Activated CD4-positive, alpha-beta T cell treated with anti-CD3 and anti-CD28 coated beads for 36 hours (primary cell): Measurements from ENCODE around the gene CEP85. TPM values are rescaled to one million over a fixed set of nuclear protein-coding genes. Genes with fewer than 3 reads are reported as not detected.
"Not testable (repeated sequence)": the region's sequence is repeated elsewhere in the genome, so short reads cannot be mapped to it uniquely, and the experiment has no call there.

Experiments used
- ATAC-seq: fragments of 200-7000 bp; cut with Tn5 transposase; one replicate; pipeline ENCODE4 v1.10.0; 2021; ENCODE audit warnings: mild to moderate bottlenecking, moderate library complexity
- CTCF ChIA-PET: fragments of 350-600 bp; sonication (Branson Sonifier 250); formaldehyde crosslinking; loops from one replicate; lab custom pipeline; 2021; ENCODE audit warnings: antibody characterized with exemption; lab: Charles Lee
- POLR2A ChIA-PET: fragments of 350-600 bp; sonication (Branson Sonifier 250); formaldehyde crosslinking; loops from one replicate; lab custom pipeline; 2021; ENCODE audit warnings: antibody characterized with exemption, inconsistent platforms; lab: Charles Lee
- DNase-seq: peaks from one replicate; pipeline ENCODE4 v3.0.0-alpha.2; 2020
- H3K27ac Mint-ChIP-seq: one replicate; pipeline ENCODE4 v1.8.0; 2021; ENCODE audit warnings: mixed read lengths
- H3K27me3 Mint-ChIP-seq: one replicate; pipeline ENCODE4 v1.8.0; 2021; ENCODE audit warnings: mixed read lengths
- H3K36me3 Mint-ChIP-seq: one replicate; pipeline ENCODE4 v1.8.0; 2021; ENCODE audit warnings: low read depth, mixed read lengths
- H3K4me1 Mint-ChIP-seq: one replicate; pipeline ENCODE4 v1.8.0; 2021; ENCODE audit warnings: mixed read lengths
- H3K4me3 Mint-ChIP-seq: one replicate; pipeline ENCODE4 v1.8.0; 2021; ENCODE audit warnings: mild to moderate bottlenecking, moderate library complexity, mixed read lengths
- H3K9me3 Mint-ChIP-seq: one replicate; pipeline ENCODE4 v1.8.0; 2021; ENCODE audit warnings: low read depth, mixed read lengths
- intact Hi-C, 2 experiments: fragments of 100-400 bp; cut with DNase I in 1 of 2; cut with micrococcal nuclease in 1 of 2; formaldehyde crosslinking; loops; one replicate each; pipeline versions ENCODE4 v1.14.2 to v1.15.1; 2022 to 2024; cut with DNase I, micrococcal nuclease
- total RNA-seq, 2 experiments: library from RNA; stranded (reverse); gene quantifications; one replicate each; pipeline ENCODE4 v1.2.3, GENCODE V29; 2021

Gene CEP85
- total RNA-seq, 2 experiments from 2014 or later: 31.1 to 31.9 TPM

DNA sequence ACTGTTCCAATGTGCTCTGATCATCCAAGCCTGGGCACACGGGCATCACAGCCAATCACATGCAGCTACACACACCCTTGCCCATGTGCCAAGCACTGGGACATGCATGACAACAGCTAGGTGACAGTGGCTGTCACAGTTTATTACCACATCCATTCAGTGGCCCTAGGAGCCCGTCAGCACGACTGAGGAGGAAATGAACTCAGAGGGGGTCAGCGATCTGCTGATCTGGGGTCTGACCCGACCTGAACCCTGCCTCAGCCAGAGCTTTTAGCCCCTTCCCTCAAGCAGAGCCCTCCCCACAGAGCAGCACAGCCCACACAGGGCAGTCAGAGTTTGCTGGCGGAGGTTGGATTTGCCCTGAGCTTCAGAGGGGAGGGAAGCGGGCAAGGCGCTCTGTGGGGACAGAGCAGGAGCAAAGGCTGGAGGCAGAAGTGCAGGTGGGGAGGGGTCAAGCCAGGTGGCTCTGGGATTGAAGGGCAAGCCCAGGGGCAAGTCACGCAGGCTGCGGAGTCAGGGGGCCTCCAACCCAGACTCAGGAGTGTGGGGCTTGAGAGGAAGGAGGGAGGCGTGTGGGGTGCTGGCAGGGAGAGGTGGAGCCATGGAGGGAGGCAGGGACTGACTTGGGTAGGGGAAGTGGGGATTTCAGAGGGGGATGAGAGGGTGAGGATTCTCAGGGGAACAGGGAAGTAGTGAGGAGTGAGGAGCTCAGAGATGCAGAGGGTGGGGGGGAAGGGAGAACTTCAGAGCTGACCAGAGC is 56.3 kb downstream of the CEP85 start:
- ATAC-seq (no peak), DNase-seq (peak; percentile 43)
- Mint-ChIP-seq H3K4me3 (no peak overlapping the region), H3K27ac (peak overlapping the region; percentile 96), H3K36me3 (peaks cover 7% of the 10 kb centered on the region), H3K27me3 (no peaks in the 10 kb centered on the region), H3K4me1 (peaks cover 71% of the 10 kb centered on the region), H3K9me3 (no peaks in the 10 kb centered on the region)
- POLR2A ChIA-PET: no interaction called here
- intact Hi-C loops: no loop called here
- CTCF ChIA-PET: interaction anchor here (0.9 to 17.6 kb wide), 5 partner anchors 9 to 29 kb away, joined by 3 to 399 read pairs (median 19); partner anchors contain the start of genes CD52 and UBXN11

DNA sequence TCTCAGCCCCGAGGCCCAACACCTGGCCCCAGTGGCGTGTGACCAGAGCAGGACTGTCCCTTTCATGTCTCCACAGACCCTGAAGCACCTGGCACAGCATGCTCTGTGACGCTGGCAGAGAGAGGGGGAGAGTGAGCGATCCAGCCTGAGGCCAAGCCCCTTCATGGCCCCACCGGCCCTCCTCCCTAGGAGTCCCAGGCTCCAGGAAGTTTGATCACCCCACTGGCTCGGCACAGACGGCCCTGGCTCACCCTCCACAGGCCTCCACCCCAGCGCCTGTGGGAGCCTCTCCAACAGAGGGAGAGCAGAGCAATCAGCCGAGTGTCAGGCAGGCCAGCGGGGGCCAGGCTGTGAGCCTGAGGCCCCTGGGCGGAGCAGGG is 56.9 kb downstream of the CEP85 start:
- ChIA-PET POLR2A (no interaction called here), CTCF (interaction anchor here (3.0 to 17.6 kb wide), 2 partner anchors 10 to 28 kb away, joined by 19 to 399 read pairs; partner anchors contain the start of gene CD52)
- intact Hi-C loops: no loop called here
- Mint-ChIP-seq H3K4me1 (peaks cover 66% of the 10 kb centered on the region), H3K27me3 (no peaks in the 10 kb centered on the region), H3K9me3 (no peaks in the 10 kb centered on the region), H3K36me3 (peaks cover 7% of the 10 kb centered on the region), H3K4me3 (no peak overlapping the region), H3K27ac (peak overlapping the region; percentile 96)
- no peak for DNase-seq
- no peak for ATAC-seq

DNA sequence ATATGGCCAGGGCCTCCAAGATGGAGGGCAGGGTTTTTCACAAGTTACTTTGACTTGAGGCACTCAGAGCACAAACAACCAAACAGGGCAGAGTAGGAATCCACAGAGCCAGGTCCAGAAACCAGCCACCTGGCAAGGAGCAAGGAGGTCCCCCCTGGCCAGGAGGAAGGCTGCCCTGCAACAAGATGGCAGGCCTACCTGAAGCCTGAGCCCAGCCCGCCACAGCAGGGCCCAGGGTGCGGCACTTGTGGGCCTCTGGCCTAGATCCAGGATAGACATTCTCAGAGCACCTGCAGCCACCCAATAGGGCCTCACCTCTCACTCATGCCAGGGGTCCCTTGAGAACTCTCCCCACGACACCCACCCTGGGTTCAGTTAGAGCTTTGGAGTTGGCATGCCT is 57.4 kb downstream of the CEP85 start:
- Mint-ChIP-seq H3K9me3 (no peaks in the 10 kb centered on the region), H3K4me3 (no peak overlapping the region), H3K27ac (peak overlapping the region; percentile 29), H3K4me1 (peaks cover 60% of the 10 kb centered on the region), H3K27me3 (no peaks in the 10 kb centered on the region), H3K36me3 (peaks cover 7% of the 10 kb centered on the region)
- DNase-seq (no peak), ATAC-seq (no peak)
- ChIA-PET POLR2A (no interaction called here), CTCF (interaction anchor here (0.9 kb wide), 1 partner anchor 126 kb away, joined by 3 read pairs; no protein-coding TSS in a partner anchor)
- intact Hi-C loops: no loop called here

DNA sequence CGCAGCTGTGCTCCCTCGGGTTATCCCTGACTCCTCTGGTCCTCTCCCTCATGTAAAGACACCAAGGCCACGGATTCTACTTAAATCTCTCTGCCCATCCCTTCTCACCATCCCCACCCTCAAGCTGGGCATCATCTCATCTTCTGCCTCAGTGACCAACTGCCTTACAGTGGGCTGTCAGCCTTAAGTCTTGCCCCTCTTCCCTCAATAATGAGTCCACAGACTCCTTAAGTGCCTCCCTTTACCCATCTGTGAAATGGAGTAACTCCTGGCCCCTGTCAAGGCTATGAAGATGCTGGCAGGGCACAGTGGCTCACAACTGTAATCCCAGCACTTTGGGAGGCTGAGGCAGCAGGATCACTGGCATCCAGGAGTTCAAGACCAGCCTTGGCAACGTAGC is 57.9 kb downstream of the CEP85 start:
- ATAC-seq: no peak

DNA sequence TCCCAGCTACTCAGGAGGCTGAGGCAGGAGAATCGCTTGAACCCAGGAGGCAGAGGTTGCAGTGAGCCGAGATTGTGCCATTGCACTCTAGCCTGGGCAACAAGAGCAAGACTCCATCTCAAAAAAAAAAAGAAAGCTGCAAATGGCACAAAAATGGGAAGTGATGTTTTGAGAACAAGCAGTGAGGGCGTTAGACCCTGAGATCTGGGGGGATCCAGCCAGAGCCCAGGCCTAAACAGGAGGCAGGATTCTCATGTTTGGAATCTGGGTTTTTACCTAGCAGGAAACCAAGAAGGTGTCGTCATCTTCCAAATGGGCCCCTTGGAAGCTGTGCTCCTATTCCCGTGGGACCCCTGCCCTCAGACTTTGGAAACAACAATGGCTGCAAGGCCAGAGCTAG is 58.7 kb downstream of the CEP85 start:
- CTCF ChIA-PET, POLR2A ChIA-PET, H3K4me3 Mint-ChIP-seq, H3K9me3 Mint-ChIP-seq, intact Hi-C loops, H3K27me3 Mint-ChIP-seq, DNase-seq, H3K36me3 Mint-ChIP-seq, H3K27ac Mint-ChIP-seq, ATAC-seq: not testable (repeated sequence)
- H3K4me1 Mint-ChIP-seq: peaks cover 47% of the 10 kb centered on the region

More for the DNA sequence above, 57.9 kb downstream of the CEP85 start:
- DNase-seq: no peak
- H3K27ac Mint-ChIP-seq: peak overlapping the region; percentile 29
- H3K4me3 Mint-ChIP-seq: no peak overlapping the region
- ChIA-PET CTCF (interaction anchor here (0.9 kb wide), 1 partner anchor 125 kb away, joined by 3 read pairs; no protein-coding TSS in a partner anchor), POLR2A (no interaction called here)
- H3K9me3 Mint-ChIP-seq: no peaks in the 10 kb centered on the region
- peaks cover 55% of the 10 kb centered on the region for H3K4me1 Mint-ChIP-seq
- no peaks in the 10 kb centered on the region for H3K27me3 Mint-ChIP-seq
- peaks cover 7% of the 10 kb centered on the region for H3K36me3 Mint-ChIP-seq
- intact Hi-C loops: no loop called here

DNA sequence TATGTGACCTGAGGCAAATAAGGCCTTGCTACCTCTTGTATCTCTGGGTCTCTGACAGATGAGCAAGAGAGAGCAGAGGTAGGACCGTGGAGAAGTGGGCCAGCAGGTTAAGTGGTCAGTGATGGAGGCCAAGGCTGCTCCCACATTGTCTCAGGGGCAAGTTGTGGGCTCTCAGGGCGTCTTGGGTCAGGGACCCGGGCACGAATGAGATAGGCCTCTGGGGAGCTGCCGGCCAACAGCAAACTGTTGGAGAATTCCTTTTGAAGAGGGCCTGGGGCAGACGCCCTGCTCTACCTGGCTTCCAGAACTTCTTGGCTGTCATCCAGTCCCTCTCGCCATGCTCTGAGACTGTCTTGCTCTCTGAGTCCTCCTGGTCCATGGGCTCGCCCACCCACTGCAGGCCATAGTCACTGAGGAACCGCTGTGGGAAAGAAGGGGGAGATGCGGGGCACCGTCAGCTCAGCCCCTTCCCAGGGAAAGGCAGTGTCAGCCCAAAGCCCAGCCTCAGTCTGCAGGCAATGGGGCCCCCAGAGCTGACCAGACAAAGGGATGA is 60.0 kb downstream of the CEP85 start:
- H3K9me3 Mint-ChIP-seq: no peaks in the 10 kb centered on the region
- intact Hi-C loops: no loop called here
- no peaks in the 10 kb centered on the region for H3K27me3 Mint-ChIP-seq
- CTCF ChIA-PET: no interaction called here
- POLR2A ChIA-PET: no interaction called here
- no peak for ATAC-seq
- no peak overlapping the region for H3K4me3 Mint-ChIP-seq
- no peak for DNase-seq
- no peak overlapping the region for H3K27ac Mint-ChIP-seq
- peaks cover 7% of the 10 kb centered on the region for H3K36me3 Mint-ChIP-seq
- peaks cover 34% of the 10 kb centered on the region for H3K4me1 Mint-ChIP-seq

DNA sequence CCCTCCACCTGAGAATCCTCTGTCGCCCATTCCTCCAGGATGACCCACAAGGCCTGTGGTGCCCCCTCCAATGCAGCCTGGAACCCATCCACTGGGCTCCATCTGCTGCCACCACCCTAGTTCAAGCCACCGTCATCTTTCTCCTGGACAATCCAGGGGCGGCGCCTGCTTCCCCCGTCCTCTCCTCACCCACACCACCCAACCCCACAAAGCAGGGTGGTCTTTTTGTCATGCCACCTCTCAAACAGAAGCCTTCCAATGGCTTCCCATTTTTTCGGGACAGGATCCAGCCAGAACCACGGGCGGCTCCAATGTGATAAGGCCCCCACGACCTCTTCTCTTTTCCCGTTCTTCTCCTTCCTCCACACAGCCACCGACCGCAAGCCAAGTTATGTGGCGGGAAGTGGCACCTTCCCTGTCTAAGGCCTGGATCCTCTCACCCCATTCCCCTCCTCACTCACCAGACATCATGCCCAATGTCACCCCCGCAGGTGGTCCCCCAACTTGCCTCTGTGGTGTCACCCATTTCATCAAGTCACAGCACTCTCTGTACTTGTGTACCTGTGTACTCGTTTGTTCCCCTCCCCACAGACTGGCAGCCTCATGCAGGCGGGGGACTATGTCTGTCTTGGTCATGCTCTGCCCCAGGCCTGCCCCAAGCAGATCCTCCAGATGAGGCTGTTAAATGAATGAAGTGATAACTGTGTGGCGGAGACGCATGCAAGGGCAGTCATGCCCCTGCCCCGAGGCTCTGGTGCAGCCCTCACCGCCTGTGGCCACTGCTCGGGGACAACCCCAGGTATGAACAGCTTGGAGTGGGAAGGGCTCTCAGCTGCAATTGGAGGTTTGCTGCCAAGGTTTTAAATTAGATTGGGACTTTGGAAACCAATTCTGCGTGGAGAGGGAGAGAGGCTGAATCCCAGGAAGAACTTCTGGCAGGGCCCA is 61.5 kb downstream of the CEP85 start:
- H3K36me3 Mint-ChIP-seq: peaks cover 3% of the 10 kb centered on the region
- no peak overlapping the region for H3K4me3 Mint-ChIP-seq
- intact Hi-C loops: no loop called here
- POLR2A ChIA-PET: interaction anchor here (0.5 kb wide), 1 partner anchor 462 kb away, joined by 3 read pairs; no protein-coding TSS in a partner anchor
- DNase-seq: no peak
- H3K27me3 Mint-ChIP-seq: no peaks in the 10 kb centered on the region
- no peak for ATAC-seq
- no peak overlapping the region for H3K27ac Mint-ChIP-seq
- peaks cover 20% of the 10 kb centered on the region for H3K4me1 Mint-ChIP-seq
- H3K9me3 Mint-ChIP-seq: no peaks in the 10 kb centered on the region
- CTCF ChIA-PET: no interaction called here

DNA sequence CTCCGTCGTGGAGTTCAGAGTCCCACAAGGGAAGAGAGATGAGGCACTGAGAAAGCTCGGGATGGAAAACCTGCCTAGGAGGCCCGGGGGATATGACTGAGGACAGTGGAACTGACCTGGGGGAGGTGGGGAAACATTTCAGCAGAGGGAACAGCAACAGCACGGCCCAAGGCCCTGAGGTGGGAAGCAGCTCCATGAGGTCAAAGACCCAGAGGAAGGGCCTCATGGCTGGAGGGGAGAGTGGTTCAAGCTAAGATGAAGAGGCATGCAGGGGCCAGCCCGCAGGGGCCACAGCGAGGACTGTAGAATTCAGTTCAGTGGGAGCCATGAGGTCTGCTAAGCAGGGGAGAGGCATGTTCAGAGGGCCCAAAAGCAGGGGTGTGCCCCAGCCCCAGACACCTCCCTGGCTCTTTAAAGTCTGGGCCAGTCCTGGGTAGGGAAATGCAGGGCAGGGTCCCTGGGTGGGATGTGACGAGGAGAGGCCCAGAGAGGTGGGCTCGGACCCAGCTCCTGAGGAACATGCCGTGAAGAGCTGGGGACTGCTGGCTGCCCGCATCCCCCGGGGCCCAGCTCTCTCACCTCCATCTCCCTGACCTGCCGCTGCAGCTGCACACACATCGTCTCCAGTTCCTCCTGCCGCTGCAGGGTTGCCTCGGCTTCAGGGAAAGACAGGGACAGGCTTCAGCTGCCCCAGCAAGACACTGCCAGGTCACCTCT is 62.5 kb downstream of the CEP85 start:
- ChIA-PET POLR2A (interaction anchor here (0.5 kb wide), 1 partner anchor 463 kb away, joined by 3 read pairs; no protein-coding TSS in a partner anchor), CTCF (interaction anchor here (1.1 kb wide), 1 partner anchor 10 kb away, joined by 4 read pairs; no protein-coding TSS in a partner anchor)
- no peak for ATAC-seq
- peaks cover 3% of the 10 kb centered on the region for H3K36me3 Mint-ChIP-seq
- H3K27me3 Mint-ChIP-seq: no peaks in the 10 kb centered on the region
- H3K27ac Mint-ChIP-seq: no peak overlapping the region
- no peak for DNase-seq
- H3K4me1 Mint-ChIP-seq: peaks cover 11% of the 10 kb centered on the region
- intact Hi-C loops: no loop called here
- H3K9me3 Mint-ChIP-seq: no peaks in the 10 kb centered on the region
- H3K4me3 Mint-ChIP-seq: no peak overlapping the region

DNA sequence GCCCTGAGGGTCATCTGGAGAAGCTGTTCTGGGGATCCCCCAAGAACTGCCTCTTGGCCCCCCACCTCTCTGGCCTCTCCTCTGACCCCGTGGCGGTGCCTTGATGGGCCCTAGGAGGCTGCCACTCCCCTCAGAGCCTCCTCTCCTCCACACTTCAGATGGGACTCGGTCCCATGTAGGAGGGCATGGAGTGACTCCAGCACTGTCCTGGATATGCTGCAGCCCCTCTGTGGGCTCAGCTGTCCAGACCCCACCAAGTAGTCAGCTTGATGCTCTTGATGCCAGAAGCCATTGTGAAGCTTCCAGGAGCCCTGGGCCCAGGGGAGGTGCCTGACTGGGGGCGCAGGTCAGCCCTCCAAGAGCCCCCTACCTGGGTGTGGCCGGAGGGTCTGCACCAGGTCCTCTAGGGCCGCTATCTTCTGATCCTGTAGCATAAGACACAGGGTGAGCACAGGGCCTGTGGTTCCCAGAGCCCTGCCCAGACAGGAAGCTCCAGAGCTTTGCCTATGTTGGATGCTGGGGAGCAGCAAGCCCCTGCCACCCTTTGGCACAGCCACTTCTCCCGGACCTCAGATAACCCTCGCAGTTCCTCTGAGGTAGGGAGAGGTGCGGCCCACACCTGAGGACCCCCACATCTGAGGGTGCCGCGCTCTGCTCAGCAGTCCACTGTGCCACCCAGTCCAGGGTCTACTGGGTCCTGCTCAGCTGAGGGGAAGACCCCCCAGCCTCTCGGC is 63.2 kb downstream of the CEP85 start:
- no peak for ATAC-seq
- ChIA-PET CTCF (interaction anchor here (1.1 kb wide), 1 partner anchor 11 kb away, joined by 4 read pairs; no protein-coding TSS in a partner anchor), POLR2A (no interaction called here)
- intact Hi-C loops: no loop called here
- Mint-ChIP-seq H3K27me3 (no peaks in the 10 kb centered on the region), H3K4me3 (no peak overlapping the region), H3K9me3 (no peaks in the 10 kb centered on the region), H3K4me1 (peaks cover 5% of the 10 kb centered on the region), H3K27ac (no peak overlapping the region), H3K36me3 (peaks cover 3% of the 10 kb centered on the region)
- no peak for DNase-seq

DNA sequence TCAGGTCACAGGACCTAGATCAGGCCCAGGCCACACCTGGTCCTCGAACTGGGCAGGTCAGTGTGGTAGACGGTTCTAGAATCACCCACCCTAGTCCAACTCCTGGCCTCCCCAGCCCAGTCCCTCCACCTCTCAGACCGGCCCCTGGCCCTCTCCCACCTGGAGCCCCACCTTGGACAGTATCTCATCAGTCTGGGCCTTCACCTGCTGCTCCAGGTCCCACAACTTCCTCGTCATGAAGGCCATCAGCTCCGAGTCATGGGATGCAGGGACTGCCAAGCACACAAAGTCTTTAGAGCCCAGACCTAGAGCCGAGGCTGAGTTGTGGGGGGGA is 63.8 kb downstream of the CEP85 start:
- ATAC-seq (no peak), DNase-seq (no peak)
- Mint-ChIP-seq H3K9me3 (no peaks in the 10 kb centered on the region), H3K27me3 (no peaks in the 10 kb centered on the region), H3K27ac (no peak overlapping the region), H3K36me3 (peaks cover 3% of the 10 kb centered on the region), H3K4me3 (no peak overlapping the region), H3K4me1 (peaks cover 4% of the 10 kb centered on the region)
- CTCF ChIA-PET: interaction anchor here (1.1 kb wide), 1 partner anchor 11 kb away, joined by 4 read pairs; no protein-coding TSS in a partner anchor
- intact Hi-C loops: no loop called here
- POLR2A ChIA-PET: no interaction called here
